Measurements from ENCODE around the gene DNM3.

- TF ChIP-seq, protein P1, sequence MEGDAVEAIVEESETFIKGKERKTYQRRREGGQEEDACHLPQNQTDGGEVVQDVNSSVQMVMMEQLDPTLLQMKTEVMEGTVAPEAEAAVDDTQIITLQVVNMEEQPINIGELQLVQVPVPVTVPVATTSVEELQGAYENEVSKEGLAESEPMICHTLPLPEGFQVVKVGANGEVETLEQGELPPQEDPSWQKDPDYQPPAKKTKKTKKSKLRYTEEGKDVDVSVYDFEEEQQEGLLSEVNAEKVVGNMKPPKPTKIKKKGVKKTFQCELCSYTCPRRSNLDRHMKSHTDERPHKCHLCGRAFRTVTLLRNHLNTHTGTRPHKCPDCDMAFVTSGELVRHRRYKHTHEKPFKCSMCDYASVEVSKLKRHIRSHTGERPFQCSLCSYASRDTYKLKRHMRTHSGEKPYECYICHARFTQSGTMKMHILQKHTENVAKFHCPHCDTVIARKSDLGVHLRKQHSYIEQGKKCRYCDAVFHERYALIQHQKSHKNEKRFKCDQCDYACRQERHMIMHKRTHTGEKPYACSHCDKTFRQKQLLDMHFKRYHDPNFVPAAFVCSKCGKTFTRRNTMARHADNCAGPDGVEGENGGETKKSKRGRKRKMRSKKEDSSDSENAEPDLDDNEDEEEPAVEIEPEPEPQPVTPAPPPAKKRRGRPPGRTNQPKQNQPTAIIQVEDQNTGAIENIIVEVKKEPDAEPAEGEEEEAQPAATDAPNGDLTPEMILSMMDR (IDR thresholded peaks at IDR 0.05), result no peak
- no peak for TF ChIP-seq POLR2A (IDR thresholded peaks at IDR 0.05)
- no peak for TF ChIP-seq EP300 (IDR thresholded peaks at IDR 0.05)
These were observed 427.8 kb downstream of the DNM3 start for GRCh38 chr1:172269084-172269483.
